ENCODE measurements around the gene DCXR. TPM values are rescaled to one million over a fixed set of nuclear protein-coding genes. Genes with fewer than 3 reads are reported as not detected.

Gene DCXR
- total and polyA plus RNA-seq, 2 of the 13 experiments (the other 11 are each of a cell fraction or from before 2014, with no cell fraction given) = 287 to 311 TPM

DNA sequence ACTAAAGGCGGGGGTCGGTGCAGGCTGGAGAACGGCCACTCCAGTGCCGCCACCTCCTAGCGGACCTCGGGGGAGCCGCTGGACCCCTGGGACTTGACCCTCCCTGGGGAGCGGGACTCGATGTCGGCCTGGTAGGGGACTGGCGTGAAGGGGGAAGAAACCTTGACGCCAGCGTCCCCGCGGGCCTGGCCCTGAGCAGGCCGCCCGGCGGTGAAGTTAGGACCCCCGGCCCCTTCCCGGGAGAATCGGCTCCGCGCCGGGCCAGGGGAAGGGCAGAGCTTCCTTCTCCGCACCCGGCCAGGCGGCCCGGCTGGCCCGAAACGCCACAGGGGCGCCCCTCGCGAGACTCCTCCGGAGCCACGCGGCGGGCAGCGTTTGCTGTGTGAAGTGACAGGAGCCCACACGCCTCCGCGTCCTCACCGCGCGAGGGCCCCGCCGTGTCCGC lies 27.7 kb upstream of the DCXR start (continued):
- TF ChIP-seq, protein P1, sequence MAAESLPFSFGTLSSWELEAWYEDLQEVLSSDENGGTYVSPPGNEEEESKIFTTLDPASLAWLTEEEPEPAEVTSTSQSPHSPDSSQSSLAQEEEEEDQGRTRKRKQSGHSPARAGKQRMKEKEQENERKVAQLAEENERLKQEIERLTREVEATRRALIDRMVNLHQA (CRISPR knock-in tag; IDR thresholded peaks at IDR 0.05) = no peak
- TF ChIP-seq, protein P2, sequence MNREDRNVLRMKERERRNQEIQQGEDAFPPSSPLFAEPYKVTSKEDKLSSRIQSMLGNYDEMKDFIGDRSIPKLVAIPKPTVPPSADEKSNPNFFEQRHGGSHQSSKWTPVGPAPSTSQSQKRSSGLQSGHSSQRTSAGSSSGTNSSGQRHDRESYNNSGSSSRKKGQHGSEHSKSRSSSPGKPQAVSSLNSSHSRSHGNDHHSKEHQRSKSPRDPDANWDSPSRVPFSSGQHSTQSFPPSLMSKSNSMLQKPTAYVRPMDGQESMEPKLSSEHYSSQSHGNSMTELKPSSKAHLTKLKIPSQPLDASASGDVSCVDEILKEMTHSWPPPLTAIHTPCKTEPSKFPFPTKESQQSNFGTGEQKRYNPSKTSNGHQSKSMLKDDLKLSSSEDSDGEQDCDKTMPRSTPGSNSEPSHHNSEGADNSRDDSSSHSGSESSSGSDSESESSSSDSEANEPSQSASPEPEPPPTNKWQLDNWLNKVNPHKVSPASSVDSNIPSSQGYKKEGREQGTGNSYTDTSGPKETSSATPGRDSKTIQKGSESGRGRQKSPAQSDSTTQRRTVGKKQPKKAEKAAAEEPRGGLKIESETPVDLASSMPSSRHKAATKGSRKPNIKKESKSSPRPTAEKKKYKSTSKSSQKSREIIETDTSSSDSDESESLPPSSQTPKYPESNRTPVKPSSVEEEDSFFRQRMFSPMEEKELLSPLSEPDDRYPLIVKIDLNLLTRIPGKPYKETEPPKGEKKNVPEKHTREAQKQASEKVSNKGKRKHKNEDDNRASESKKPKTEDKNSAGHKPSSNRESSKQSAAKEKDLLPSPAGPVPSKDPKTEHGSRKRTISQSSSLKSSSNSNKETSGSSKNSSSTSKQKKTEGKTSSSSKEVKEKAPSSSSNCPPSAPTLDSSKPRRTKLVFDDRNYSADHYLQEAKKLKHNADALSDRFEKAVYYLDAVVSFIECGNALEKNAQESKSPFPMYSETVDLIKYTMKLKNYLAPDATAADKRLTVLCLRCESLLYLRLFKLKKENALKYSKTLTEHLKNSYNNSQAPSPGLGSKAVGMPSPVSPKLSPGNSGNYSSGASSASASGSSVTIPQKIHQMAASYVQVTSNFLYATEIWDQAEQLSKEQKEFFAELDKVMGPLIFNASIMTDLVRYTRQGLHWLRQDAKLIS (CRISPR knock-in tag; IDR thresholded peaks at IDR 0.05) = no peak
- TF ChIP-seq ZNF263 (CRISPR knock-in tag; IDR thresholded peaks at IDR 0.05) = no peak; the same call in 1 of the 2 replicates
- TF ChIP-seq ELF1 (CRISPR knock-in tag; IDR thresholded peaks at IDR 0.05) = no peak
- TF ChIP-seq, protein P3, sequence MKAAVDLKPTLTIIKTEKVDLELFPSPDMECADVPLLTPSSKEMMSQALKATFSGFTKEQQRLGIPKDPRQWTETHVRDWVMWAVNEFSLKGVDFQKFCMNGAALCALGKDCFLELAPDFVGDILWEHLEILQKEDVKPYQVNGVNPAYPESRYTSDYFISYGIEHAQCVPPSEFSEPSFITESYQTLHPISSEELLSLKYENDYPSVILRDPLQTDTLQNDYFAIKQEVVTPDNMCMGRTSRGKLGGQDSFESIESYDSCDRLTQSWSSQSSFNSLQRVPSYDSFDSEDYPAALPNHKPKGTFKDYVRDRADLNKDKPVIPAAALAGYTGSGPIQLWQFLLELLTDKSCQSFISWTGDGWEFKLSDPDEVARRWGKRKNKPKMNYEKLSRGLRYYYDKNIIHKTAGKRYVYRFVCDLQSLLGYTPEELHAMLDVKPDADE (CRISPR knock-in tag; IDR thresholded peaks at IDR 0.05) = no peak
- no peak for TF ChIP-seq GATA4 (IDR thresholded peaks at IDR 0.05; ENCODE audit: borderline replicate concordance, low read depth)
- TF ChIP-seq, protein P4, sequence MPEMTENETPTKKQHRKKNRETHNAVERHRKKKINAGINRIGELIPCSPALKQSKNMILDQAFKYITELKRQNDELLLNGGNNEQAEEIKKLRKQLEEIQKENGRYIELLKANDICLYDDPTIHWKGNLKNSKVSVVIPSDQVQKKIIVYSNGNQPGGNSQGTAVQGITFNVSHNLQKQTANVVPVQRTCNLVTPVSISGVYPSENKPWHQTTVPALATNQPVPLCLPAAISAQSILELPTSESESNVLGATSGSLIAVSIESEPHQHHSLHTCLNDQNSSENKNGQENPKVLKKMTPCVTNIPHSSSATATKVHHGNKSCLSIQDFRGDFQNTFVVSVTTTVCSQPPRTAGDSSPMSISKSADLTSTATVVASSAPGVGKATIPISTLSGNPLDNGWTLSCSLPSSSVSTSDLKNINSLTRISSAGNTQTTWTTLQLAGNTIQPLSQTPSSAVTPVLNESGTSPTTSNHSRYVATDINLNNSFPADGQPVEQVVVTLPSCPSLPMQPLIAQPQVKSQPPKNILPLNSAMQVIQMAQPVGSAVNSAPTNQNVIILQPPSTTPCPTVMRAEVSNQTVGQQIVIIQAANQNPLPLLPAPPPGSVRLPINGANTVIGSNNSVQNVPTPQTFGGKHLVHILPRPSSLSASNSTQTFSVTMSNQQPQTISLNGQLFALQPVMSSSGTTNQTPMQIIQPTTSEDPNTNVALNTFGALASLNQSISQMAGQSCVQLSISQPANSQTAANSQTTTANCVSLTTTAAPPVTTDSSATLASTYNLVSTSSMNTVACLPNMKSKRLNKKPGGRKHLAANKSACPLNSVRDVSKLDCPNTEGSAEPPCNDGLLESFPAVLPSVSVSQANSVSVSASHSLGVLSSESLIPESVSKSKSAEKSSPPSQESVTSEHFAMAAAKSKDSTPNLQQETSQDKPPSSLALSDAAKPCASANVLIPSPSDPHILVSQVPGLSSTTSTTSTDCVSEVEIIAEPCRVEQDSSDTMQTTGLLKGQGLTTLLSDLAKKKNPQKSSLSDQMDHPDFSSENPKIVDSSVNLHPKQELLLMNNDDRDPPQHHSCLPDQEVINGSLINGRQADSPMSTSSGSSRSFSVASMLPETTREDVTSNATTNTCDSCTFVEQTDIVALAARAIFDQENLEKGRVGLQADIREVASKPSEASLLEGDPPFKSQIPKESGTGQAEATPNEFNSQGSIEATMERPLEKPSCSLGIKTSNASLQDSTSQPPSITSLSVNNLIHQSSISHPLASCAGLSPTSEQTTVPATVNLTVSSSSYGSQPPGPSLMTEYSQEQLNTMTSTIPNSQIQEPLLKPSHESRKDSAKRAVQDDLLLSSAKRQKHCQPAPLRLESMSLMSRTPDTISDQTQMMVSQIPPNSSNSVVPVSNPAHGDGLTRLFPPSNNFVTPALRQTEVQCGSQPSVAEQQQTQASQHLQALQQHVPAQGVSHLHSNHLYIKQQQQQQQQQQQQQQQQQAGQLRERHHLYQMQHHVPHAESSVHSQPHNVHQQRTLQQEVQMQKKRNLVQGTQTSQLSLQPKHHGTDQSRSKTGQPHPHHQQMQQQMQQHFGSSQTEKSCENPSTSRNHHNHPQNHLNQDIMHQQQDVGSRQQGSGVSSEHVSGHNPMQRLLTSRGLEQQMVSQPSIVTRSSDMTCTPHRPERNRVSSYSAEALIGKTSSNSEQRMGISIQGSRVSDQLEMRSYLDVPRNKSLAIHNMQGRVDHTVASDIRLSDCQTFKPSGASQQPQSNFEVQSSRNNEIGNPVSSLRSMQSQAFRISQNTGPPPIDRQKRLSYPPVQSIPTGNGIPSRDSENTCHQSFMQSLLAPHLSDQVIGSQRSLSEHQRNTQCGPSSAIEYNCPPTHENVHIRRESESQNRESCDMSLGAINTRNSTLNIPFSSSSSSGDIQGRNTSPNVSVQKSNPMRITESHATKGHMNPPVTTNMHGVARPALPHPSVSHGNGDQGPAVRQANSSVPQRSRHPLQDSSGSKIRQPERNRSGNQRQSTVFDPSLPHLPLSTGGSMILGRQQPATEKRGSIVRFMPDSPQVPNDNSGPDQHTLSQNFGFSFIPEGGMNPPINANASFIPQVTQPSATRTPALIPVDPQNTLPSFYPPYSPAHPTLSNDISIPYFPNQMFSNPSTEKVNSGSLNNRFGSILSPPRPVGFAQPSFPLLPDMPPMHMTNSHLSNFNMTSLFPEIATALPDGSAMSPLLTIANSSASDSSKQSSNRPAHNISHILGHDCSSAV (CRISPR knock-in tag; IDR thresholded peaks at IDR 0.05; ENCODE audit: borderline replicate concordance) = no peak
- TF ChIP-seq ZNF382 (CRISPR knock-in tag; IDR thresholded peaks at IDR 0.05; ENCODE audit: borderline replicate concordance) = no peak
- TF ChIP-seq REL (CRISPR knock-in tag; conservative IDR thresholded peaks at IDR 0.05) = no peak
- TF ChIP-seq NR2C2 (CRISPR knock-in tag; IDR thresholded peaks at IDR 0.05; ENCODE audit: borderline replicate concordance) = no peak
- no peak for TF ChIP-seq SMAD1 (CRISPR knock-in tag; IDR thresholded peaks at IDR 0.05; ENCODE audit: borderline replicate concordance, low read depth)
- TF ChIP-seq ZNF841 (CRISPR knock-in tag; IDR thresholded peaks at IDR 0.05; ENCODE audit: borderline replicate concordance) = no peak
- TF ChIP-seq, protein P5, sequence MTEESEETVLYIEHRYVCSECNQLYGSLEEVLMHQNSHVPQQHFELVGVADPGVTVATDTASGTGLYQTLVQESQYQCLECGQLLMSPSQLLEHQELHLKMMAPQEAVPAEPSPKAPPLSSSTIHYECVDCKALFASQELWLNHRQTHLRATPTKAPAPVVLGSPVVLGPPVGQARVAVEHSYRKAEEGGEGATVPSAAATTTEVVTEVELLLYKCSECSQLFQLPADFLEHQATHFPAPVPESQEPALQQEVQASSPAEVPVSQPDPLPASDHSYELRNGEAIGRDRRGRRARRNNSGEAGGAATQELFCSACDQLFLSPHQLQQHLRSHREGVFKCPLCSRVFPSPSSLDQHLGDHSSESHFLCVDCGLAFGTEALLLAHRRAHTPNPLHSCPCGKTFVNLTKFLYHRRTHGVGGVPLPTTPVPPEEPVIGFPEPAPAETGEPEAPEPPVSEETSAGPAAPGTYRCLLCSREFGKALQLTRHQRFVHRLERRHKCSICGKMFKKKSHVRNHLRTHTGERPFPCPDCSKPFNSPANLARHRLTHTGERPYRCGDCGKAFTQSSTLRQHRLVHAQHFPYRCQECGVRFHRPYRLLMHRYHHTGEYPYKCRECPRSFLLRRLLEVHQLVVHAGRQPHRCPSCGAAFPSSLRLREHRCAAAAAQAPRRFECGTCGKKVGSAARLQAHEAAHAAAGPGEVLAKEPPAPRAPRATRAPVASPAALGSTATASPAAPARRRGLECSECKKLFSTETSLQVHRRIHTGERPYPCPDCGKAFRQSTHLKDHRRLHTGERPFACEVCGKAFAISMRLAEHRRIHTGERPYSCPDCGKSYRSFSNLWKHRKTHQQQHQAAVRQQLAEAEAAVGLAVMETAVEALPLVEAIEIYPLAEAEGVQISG (CRISPR knock-in tag; IDR thresholded peaks at IDR 0.05) = no peak
